H1 (cell line): ENCODE measurements around the gene UBAP1. TPM values are rescaled to one million over a fixed set of nuclear protein-coding genes. Genes with fewer than 3 reads are reported as not detected.

Experiments
- EP300 ChIP-seq, 2 experiments: IDR thresholded peaks; 1 replicate in 1 of 2; 2 replicates in 1 of 2; pipeline ENCODE4 v1.6.1; 2011 to 2012; ENCODE audit warnings: low read depth in 2 of 2, low read length in 2 of 2, mild to moderate bottlenecking in 2 of 2, borderline replicate concordance in 1 of 2, inconsistent platforms in 1 of 2, moderate library complexity in 1 of 2
- GTF2F1 ChIP-seq: IDR thresholded peaks from 2 replicates; pipeline ENCODE4 v1.6.1; 2012; ENCODE audit warnings: low read depth, low read length, improper control_type of control experiment, borderline replicate concordance
- POLR2AphosphoS5 ChIP-seq: IDR thresholded peaks from 2 replicates; pipeline ENCODE4 v1.6.1; 2011; ENCODE audit warnings: low read depth, low read length
- SRF ChIP-seq: IDR thresholded peaks from 2 replicates; pipeline ENCODE4 v1.6.1; 2011; ENCODE audit warnings: mild to moderate bottlenecking, low read depth, low read length, moderate library complexity
- YY1 ChIP-seq: IDR thresholded peaks from 2 replicates; pipeline ENCODE4 v1.6.1; 2011; ENCODE audit warnings: low read depth, mild to moderate bottlenecking, low read length
- polyA plus RNA-seq, 7 experiments: library from polyadenylated mRNA; depleted of rRNA in 3 of 7; stranded (reverse) in 5 of 7; unstranded in 2 of 7; fragments of >200 nt in 5 of 7; fragments of 200-250 nt in 2 of 7; gene quantifications; 1 replicate in 5 of 7; 2 replicates in 1 of 7; 4 replicates in 1 of 7; pipeline versions ENCODE4 v1.2.1 to v1.2.3, GENCODE V29; 2011 to 2013; ENCODE audit warnings: missing spikeins in 2 of 7, mixed read lengths in 2 of 7
- total RNA-seq: library from RNA; stranded (reverse); fragmentation: NEBNext Ultra II Directional; extraction: Animal tissue kit (Norgen Biotek cat#: 25700); gene quantifications from 2 replicates; pipeline ENCODE4 v1.2.1, GENCODE V29; 2021
- TF ChIP-seq, protein P1 (sequence below): IDR thresholded peaks from 2 replicates; pipeline ENCODE4 v1.6.1; 2012; ENCODE audit warnings: inconsistent platforms
- TF ChIP-seq, protein P2 (sequence below): IDR thresholded peaks from 2 replicates; pipeline ENCODE4 v1.6.1; 2011; ENCODE audit warnings: low read length, improper control_type of control experiment
- TF ChIP-seq, protein P3 (sequence below): fragments of 300-600 bp; sonication (generic); IDR thresholded peaks from 2 replicates; pipeline ENCODE4 v1.7.1; 2012; ENCODE audit warnings: low read length, moderate library complexity, mild to moderate bottlenecking, inconsistent platforms; ENCODE audit not compliant: insufficient replicate concordance

UBAP1 gene
- total and polyA plus RNA-seq, 2 of the 8 experiments (the other 6 are each of a cell fraction or from before 2014, with no cell fraction given): 31.3 to 31.4 TPM

GRCh38 chr9:34178436-34179212 lies at the start of gene UBAP1 (continued):
- peak; percentile 97 for TF ChIP-seq YY1
- TF ChIP-seq, protein P1, sequence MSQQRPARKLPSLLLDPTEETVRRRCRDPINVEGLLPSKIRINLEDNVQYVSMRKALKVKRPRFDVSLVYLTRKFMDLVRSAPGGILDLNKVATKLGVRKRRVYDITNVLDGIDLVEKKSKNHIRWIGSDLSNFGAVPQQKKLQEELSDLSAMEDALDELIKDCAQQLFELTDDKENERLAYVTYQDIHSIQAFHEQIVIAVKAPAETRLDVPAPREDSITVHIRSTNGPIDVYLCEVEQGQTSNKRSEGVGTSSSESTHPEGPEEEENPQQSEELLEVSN: peak; percentile 11; the same call in 1 of the 2 replicates
- peak; percentile 92 for TF ChIP-seq POLR2AphosphoS5
- no peak for TF ChIP-seq SRF
- no peak for TF ChIP-seq EP300 (IDR thresholded peaks at IDR 0.05; ENCODE audit: borderline replicate concordance in 1 of 2, low read depth in 2 of 2, low read length in 2 of 2)
- TF ChIP-seq, protein P2, sequence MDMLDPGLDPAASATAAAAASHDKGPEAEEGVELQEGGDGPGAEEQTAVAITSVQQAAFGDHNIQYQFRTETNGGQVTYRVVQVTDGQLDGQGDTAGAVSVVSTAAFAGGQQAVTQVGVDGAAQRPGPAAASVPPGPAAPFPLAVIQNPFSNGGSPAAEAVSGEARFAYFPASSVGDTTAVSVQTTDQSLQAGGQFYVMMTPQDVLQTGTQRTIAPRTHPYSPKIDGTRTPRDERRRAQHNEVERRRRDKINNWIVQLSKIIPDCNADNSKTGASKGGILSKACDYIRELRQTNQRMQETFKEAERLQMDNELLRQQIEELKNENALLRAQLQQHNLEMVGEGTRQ: no peak
- TF ChIP-seq, protein P3, sequence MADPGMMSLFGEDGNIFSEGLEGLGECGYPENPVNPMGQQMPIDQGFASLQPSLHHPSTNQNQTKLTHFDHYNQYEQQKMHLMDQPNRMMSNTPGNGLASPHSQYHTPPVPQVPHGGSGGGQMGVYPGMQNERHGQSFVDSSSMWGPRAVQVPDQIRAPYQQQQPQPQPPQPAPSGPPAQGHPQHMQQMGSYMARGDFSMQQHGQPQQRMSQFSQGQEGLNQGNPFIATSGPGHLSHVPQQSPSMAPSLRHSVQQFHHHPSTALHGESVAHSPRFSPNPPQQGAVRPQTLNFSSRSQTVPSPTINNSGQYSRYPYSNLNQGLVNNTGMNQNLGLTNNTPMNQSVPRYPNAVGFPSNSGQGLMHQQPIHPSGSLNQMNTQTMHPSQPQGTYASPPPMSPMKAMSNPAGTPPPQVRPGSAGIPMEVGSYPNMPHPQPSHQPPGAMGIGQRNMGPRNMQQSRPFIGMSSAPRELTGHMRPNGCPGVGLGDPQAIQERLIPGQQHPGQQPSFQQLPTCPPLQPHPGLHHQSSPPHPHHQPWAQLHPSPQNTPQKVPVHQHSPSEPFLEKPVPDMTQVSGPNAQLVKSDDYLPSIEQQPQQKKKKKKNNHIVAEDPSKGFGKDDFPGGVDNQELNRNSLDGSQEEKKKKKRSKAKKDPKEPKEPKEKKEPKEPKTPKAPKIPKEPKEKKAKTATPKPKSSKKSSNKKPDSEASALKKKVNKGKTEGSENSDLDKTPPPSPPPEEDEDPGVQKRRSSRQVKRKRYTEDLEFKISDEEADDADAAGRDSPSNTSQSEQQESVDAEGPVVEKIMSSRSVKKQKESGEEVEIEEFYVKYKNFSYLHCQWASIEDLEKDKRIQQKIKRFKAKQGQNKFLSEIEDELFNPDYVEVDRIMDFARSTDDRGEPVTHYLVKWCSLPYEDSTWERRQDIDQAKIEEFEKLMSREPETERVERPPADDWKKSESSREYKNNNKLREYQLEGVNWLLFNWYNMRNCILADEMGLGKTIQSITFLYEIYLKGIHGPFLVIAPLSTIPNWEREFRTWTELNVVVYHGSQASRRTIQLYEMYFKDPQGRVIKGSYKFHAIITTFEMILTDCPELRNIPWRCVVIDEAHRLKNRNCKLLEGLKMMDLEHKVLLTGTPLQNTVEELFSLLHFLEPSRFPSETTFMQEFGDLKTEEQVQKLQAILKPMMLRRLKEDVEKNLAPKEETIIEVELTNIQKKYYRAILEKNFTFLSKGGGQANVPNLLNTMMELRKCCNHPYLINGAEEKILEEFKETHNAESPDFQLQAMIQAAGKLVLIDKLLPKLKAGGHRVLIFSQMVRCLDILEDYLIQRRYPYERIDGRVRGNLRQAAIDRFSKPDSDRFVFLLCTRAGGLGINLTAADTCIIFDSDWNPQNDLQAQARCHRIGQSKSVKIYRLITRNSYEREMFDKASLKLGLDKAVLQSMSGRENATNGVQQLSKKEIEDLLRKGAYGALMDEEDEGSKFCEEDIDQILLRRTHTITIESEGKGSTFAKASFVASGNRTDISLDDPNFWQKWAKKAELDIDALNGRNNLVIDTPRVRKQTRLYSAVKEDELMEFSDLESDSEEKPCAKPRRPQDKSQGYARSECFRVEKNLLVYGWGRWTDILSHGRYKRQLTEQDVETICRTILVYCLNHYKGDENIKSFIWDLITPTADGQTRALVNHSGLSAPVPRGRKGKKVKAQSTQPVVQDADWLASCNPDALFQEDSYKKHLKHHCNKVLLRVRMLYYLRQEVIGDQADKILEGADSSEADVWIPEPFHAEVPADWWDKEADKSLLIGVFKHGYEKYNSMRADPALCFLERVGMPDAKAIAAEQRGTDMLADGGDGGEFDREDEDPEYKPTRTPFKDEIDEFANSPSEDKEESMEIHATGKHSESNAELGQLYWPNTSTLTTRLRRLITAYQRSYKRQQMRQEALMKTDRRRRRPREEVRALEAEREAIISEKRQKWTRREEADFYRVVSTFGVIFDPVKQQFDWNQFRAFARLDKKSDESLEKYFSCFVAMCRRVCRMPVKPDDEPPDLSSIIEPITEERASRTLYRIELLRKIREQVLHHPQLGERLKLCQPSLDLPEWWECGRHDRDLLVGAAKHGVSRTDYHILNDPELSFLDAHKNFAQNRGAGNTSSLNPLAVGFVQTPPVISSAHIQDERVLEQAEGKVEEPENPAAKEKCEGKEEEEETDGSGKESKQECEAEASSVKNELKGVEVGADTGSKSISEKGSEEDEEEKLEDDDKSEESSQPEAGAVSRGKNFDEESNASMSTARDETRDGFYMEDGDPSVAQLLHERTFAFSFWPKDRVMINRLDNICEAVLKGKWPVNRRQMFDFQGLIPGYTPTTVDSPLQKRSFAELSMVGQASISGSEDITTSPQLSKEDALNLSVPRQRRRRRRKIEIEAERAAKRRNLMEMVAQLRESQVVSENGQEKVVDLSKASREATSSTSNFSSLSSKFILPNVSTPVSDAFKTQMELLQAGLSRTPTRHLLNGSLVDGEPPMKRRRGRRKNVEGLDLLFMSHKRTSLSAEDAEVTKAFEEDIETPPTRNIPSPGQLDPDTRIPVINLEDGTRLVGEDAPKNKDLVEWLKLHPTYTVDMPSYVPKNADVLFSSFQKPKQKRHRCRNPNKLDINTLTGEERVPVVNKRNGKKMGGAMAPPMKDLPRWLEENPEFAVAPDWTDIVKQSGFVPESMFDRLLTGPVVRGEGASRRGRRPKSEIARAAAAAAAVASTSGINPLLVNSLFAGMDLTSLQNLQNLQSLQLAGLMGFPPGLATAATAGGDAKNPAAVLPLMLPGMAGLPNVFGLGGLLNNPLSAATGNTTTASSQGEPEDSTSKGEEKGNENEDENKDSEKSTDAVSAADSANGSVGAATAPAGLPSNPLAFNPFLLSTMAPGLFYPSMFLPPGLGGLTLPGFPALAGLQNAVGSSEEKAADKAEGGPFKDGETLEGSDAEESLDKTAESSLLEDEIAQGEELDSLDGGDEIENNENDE: no peak
- TF ChIP-seq GTF2F1: no peak
